Mesenchymal stem cell (in vitro differentiated cells and primary cell): ENCODE measurements around the gene ATXN7L1.

ENCODE experiments used
- DNase-seq: peaks from one replicate; pipeline ENCODE4 v3.0.0-alpha.2; 2013
- H2AFZ ChIP-seq: one replicate; pipeline ENCODE4 v1.6.1; 2013; ENCODE audit warnings: low read depth, mild to moderate bottlenecking, control low read depth, inconsistent platforms, low read length, moderate library complexity
- H2AK5ac ChIP-seq: 2 replicates; pipeline ENCODE4 v1.6.1; 2013; ENCODE audit warnings: low read length, moderate library complexity, mild to moderate bottlenecking, inconsistent platforms; ENCODE audit not compliant: severe bottlenecking
- H2BK120ac ChIP-seq: one replicate; pipeline ENCODE4 v1.6.1; 2013; ENCODE audit warnings: low read depth, mild to moderate bottlenecking, inconsistent platforms, low read length, moderate library complexity
- H2BK12ac ChIP-seq, 2 experiments: one replicate each; pipeline ENCODE4 v1.6.1; 2013; ENCODE audit warnings: inconsistent platforms in 2 of 2, low read length in 2 of 2, mild to moderate bottlenecking in 2 of 2, moderate library complexity in 2 of 2, control low read depth in 1 of 2
- H2BK15ac ChIP-seq: one replicate; pipeline ENCODE4 v1.6.1; 2013; ENCODE audit warnings: mild to moderate bottlenecking, low read depth, inconsistent platforms; ENCODE audit not compliant: poor library complexity, severe bottlenecking
- H2BK5ac ChIP-seq: 2 replicates; pipeline ENCODE4 v1.6.1; 2013; ENCODE audit warnings: low read depth, mild to moderate bottlenecking, low read length, control low read depth, inconsistent platforms; ENCODE audit not compliant: poor library complexity, severe bottlenecking
- H3K14ac ChIP-seq, 2 experiments: one replicate each; pipeline ENCODE4 v1.6.1; 2013; ENCODE audit warnings: inconsistent platforms in 2 of 2, low read length in 2 of 2, control low read depth in 1 of 2, mild to moderate bottlenecking in 1 of 2, moderate library complexity in 1 of 2
- H3K18ac ChIP-seq, 2 experiments: one replicate each; pipeline ENCODE4 v1.6.1; 2013; ENCODE audit warnings: inconsistent platforms in 2 of 2, low read length in 2 of 2, control low read depth in 1 of 2, low read depth in 1 of 2, mild to moderate bottlenecking in 1 of 2
- H3K23ac ChIP-seq, 2 experiments: one replicate each; pipeline ENCODE4 v1.6.1; 2013; ENCODE audit warnings: inconsistent platforms in 2 of 2, low read length in 2 of 2, mild to moderate bottlenecking in 2 of 2, moderate library complexity in 2 of 2, control low read depth in 1 of 2
- H3K27ac ChIP-seq: 2 replicates; pipeline ENCODE4 v1.5.1; 2013; ENCODE audit warnings: mild to moderate bottlenecking, moderate library complexity, low read length, control low read depth, inconsistent platforms; ENCODE audit not compliant: poor library complexity, severe bottlenecking
- H3K27me3 ChIP-seq, 2 experiments: 2 replicates each; pipeline versions ENCODE4 v1.6.1 to v1.7.0; 2013; ENCODE audit warnings: low read length in 2 of 2, mild to moderate bottlenecking in 2 of 2, moderate library complexity in 2 of 2, control low read depth in 1 of 2, inconsistent platforms in 1 of 2; ENCODE audit not compliant: control insufficient read depth in 1 of 2, insufficient read depth in 1 of 2
- H3K36me3 ChIP-seq, 2 experiments: 2 replicates each; pipeline versions ENCODE4 v1.6.1 to v1.7.0; 2013; ENCODE audit warnings: low read length in 2 of 2, control low read depth in 1 of 2, inconsistent platforms in 1 of 2, low read depth in 1 of 2, mild to moderate bottlenecking in 1 of 2; ENCODE audit not compliant: insufficient read depth in 2 of 2, control insufficient read depth in 1 of 2
- H3K4ac ChIP-seq, 2 experiments: one replicate each; pipeline ENCODE4 v1.6.1; 2013; ENCODE audit warnings: inconsistent platforms in 2 of 2, low read length in 2 of 2, mild to moderate bottlenecking in 2 of 2, moderate library complexity in 2 of 2, control low read depth in 1 of 2, low read depth in 1 of 2
- H3K4me1 ChIP-seq: 2 replicates; pipeline ENCODE4 v1.6.1; 2013; ENCODE audit warnings: low read depth, low read length, control low read depth; ENCODE audit not compliant: control insufficient read depth, insufficient read depth
- H3K4me2 ChIP-seq: 2 replicates; pipeline ENCODE4 v1.6.1; 2013; ENCODE audit warnings: low read length, mild to moderate bottlenecking, inconsistent platforms; ENCODE audit not compliant: poor library complexity, severe bottlenecking
- H3K4me3 ChIP-seq, 2 experiments: 2 replicates each; pipeline versions ENCODE4 v1.5.1 to v1.7.0; 2013; ENCODE audit warnings: low read length in 2 of 2, mild to moderate bottlenecking in 2 of 2, control low read depth in 1 of 2, low read depth in 1 of 2; ENCODE audit not compliant: insufficient read depth in 1 of 2
- H3K79me1 ChIP-seq: replicated peaks from 2 replicates; pipeline ENCODE4 v1.6.1; 2013; ENCODE audit warnings: mild to moderate bottlenecking, control low read depth, low read length, inconsistent platforms; ENCODE audit not compliant: poor library complexity, severe bottlenecking
- H3K9ac ChIP-seq: 2 replicates; pipeline ENCODE4 v1.7.0; 2013; ENCODE audit warnings: mild to moderate bottlenecking, low read length, moderate library complexity
- H3K9me3 ChIP-seq: 2 replicates; pipeline ENCODE4 v1.7.0; 2013; ENCODE audit warnings: mild to moderate bottlenecking, low read length; ENCODE audit not compliant: control insufficient read depth
- H4K8ac ChIP-seq: one replicate; pipeline ENCODE4 v1.6.1; 2013; ENCODE audit warnings: inconsistent platforms, mild to moderate bottlenecking, low read length, moderate library complexity
- H4K91ac ChIP-seq: one replicate; pipeline ENCODE4 v1.6.1; 2013; ENCODE audit warnings: mild to moderate bottlenecking, low read length, inconsistent platforms
- WGBS: methylation state at CpG from one replicate; pipeline ENCODE4 v1.1.7; 2013; ENCODE audit warnings: mixed read lengths; 5-methylcytosine and 5-hydroxymethylcytosine counted together

Gene ATXN7L1

DNA sequence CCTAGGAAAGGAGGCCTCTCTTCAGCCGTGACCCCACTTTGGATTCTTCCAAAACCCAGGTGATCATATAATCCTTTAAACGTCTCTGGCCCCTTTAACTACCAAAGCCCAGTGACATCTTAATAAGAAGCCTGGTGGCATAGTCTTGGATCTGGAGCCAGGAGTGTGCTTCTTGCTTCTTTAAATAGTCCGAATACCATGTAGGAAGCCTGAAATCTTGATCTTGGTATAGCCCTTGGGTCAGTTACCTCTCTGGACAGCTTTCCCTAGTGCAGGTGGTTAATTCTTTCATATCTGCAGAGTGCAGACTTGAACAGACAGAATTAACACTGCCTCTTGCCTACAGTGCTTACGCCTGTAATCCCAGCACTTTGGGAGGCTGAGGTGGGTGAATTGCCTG, 156.5 kb downstream of the ATXN7L1 start:
- no peaks in the 10 kb centered on the region for H3K9me3 ChIP-seq
- no peak overlapping the region for H3K18ac ChIP-seq
- H3K9ac ChIP-seq: no peak overlapping the region
- peaks cover 2% of the 10 kb centered on the region for H3K79me1 ChIP-seq
- H2BK12ac ChIP-seq: no peak overlapping the region
- no peak overlapping the region for H3K4me2 ChIP-seq
- no peak overlapping the region for H3K4ac ChIP-seq
- H3K4me3 ChIP-seq: no peak overlapping the region
- 100% methylated on average over 2 of the region's 4 CpGs for WGBS
- no peaks in the 10 kb centered on the region for H3K4me1 ChIP-seq
- H2BK5ac ChIP-seq: no peak overlapping the region
- no peak overlapping the region for H3K23ac ChIP-seq
- H3K27me3 ChIP-seq: no peaks in the 10 kb centered on the region
- peaks cover 0 to 3% of the 10 kb centered on the region in 2 experiments for H3K36me3 ChIP-seq
- no peak for DNase-seq
- no peak overlapping the region for H2BK15ac ChIP-seq
- no peak overlapping the region for H3K27ac ChIP-seq
- H2BK120ac ChIP-seq: no peak overlapping the region
- H3K14ac ChIP-seq: no peak overlapping the region
- H2AK5ac ChIP-seq: no peak overlapping the region
- no peak overlapping the region for H4K8ac ChIP-seq
- no peak overlapping the region for H4K91ac ChIP-seq
- no peak overlapping the region for H2AFZ ChIP-seq

GRCh38 chr7:105719395-105719794, 157.0 kb downstream of the ATXN7L1 start:
- Histone ChIP-seq H2AK5ac (no peak overlapping the region), H2BK120ac (no peak overlapping the region), H2AFZ (no peak overlapping the region), H3K9me3 (no peaks in the 10 kb centered on the region), H3K14ac (peak overlapping the region in 1 of 2 experiments; percentile 15), H3K4ac (no peak overlapping the region), H3K79me1 (peaks cover 2% of the 10 kb centered on the region), H2BK5ac (no peak overlapping the region), H3K23ac (no peak overlapping the region), H3K9ac (no peak overlapping the region), H3K27ac (no peak overlapping the region), H4K8ac (no peak overlapping the region), H4K91ac (no peak overlapping the region), H3K4me3 (no peak overlapping the region), H3K4me2 (no peak overlapping the region), H2BK15ac (no peak overlapping the region), H3K4me1 (no peaks in the 10 kb centered on the region), H3K36me3 (peaks cover 0 to 3% of the 10 kb centered on the region in 2 experiments), H2BK12ac (no peak overlapping the region), H3K27me3 (no peaks in the 10 kb centered on the region), H3K18ac (no peak overlapping the region)
- 72% methylated on average over 2 of the region's 2 CpGs for WGBS
- no peak for DNase-seq

GRCh38 chr7:105718511-105718925, 157.9 kb downstream of the ATXN7L1 start:
- Histone ChIP-seq H3K4me2 (no peak overlapping the region), H2AFZ (no peak overlapping the region), H3K23ac (no peak overlapping the region), H2BK5ac (no peak overlapping the region), H3K36me3 (peaks cover 0 to 3% of the 10 kb centered on the region in 2 experiments), H2BK12ac (no peak overlapping the region), H4K91ac (no peak overlapping the region), H3K9me3 (no peaks in the 10 kb centered on the region), H2AK5ac (no peak overlapping the region), H3K79me1 (peaks cover 2% of the 10 kb centered on the region), H3K4ac (no peak overlapping the region), H3K4me3 (no peak overlapping the region), H3K4me1 (peaks cover 1% of the 10 kb centered on the region), H2BK15ac (no peak overlapping the region), H3K18ac (no peak overlapping the region), H3K27me3 (no peaks in the 10 kb centered on the region), H4K8ac (no peak overlapping the region), H3K14ac (no peak overlapping the region), H2BK120ac (no peak overlapping the region), H3K9ac (no peak overlapping the region), H3K27ac (no peak overlapping the region)
- 86% methylated on average over 4 of the region's 4 CpGs for WGBS
- no peak for DNase-seq

- H3K79me1 ChIP-seq: peaks cover 4% of the 10 kb centered on the region
- H4K91ac ChIP-seq: no peak overlapping the region
- H2BK120ac ChIP-seq: no peak overlapping the region
- H3K27ac ChIP-seq: no peak overlapping the region
- no peak for DNase-seq
- peaks cover 15% of the 10 kb centered on the region for H3K9me3 ChIP-seq
- H3K4me1 ChIP-seq: peaks cover 2% of the 10 kb centered on the region
- H2AK5ac ChIP-seq: no peak overlapping the region
- H3K14ac ChIP-seq: no peak overlapping the region
- no peaks in the 10 kb centered on the region for H3K27me3 ChIP-seq
- H3K4me2 ChIP-seq: no peak overlapping the region
- H3K4me3 ChIP-seq: no peak overlapping the region
- no peak overlapping the region for H4K8ac ChIP-seq
- no peak overlapping the region for H3K18ac ChIP-seq
- no peak overlapping the region for H3K9ac ChIP-seq
- no peak overlapping the region for H2BK5ac ChIP-seq
- no peak overlapping the region for H3K23ac ChIP-seq
- H2BK15ac ChIP-seq: no peak overlapping the region
- peaks cover 7 to 9% of the 10 kb centered on the region in 2 experiments for H3K36me3 ChIP-seq
- H3K4ac ChIP-seq: no peak overlapping the region
- no peak overlapping the region for H2BK12ac ChIP-seq
- H2AFZ ChIP-seq: no peak overlapping the region
These were observed 160.9 kb downstream of the ATXN7L1 start for GRCh38 chr7:105715528-105715927.
